RKO (cell line): ENCODE measurements around the gene AGFG1.

ENCODE experiments used
- DNase-seq: peaks from one replicate; pipeline ENCODE4 v3.0.0-alpha.2; 2016; ENCODE audit warnings: low spot score

Gene AGFG1

GRCh38 chr2:227461811-227462461 is 10.0 kb upstream of the AGFG1 start:
- DNase-seq = no peak

GRCh38 chr2:227462462-227462951 is 9.4 kb upstream of the AGFG1 start:
- no peak for DNase-seq

GRCh38 chr2:227462972-227463931 is 8.7 kb upstream of the AGFG1 start:
- DNase-seq = no peak

- DNase-seq = no peak
Observed at GRCh38 chr2:227464361-227464760, 7.6 kb upstream of the AGFG1 start.

- DNase-seq = no peak
Observed at GRCh38 chr2:227464851-227465250, 7.1 kb upstream of the AGFG1 start.

GRCh38 chr2:227466887-227467600 is 4.9 kb upstream of the AGFG1 start:
- no peak for DNase-seq

- no peak for DNase-seq
Observed at GRCh38 chr2:227471412-227471811, 544 bp upstream of the AGFG1 start.

- DNase-seq = peak; percentile 33
Observed at GRCh38 chr2:227472265-227473121, 537 bp downstream of the AGFG1 start.

- peak; percentile 7 for DNase-seq
Observed at GRCh38 chr2:227473122-227473461, 1.1 kb downstream of the AGFG1 start.

GRCh38 chr2:227473806-227474205 is 1.9 kb downstream of the AGFG1 start:
- DNase-seq = no peak

GRCh38 chr2:227474410-227474809 is 2.5 kb downstream of the AGFG1 start:
- DNase-seq = no peak

GRCh38 chr2:227477291-227477690 is 5.3 kb downstream of the AGFG1 start:
- no peak for DNase-seq

GRCh38 chr2:227479865-227480475 is 8.0 kb downstream of the AGFG1 start:
- DNase-seq = no peak

- no peak for DNase-seq
Observed at GRCh38 chr2:227480528-227480927, 8.6 kb downstream of the AGFG1 start.

GRCh38 chr2:227482638-227483340 is 10.8 kb downstream of the AGFG1 start:
- DNase-seq = no peak

GRCh38 chr2:227485429-227485828 is 13.5 kb downstream of the AGFG1 start:
- DNase-seq = no peak

- no peak for DNase-seq
Observed at GRCh38 chr2:227486688-227487087, 14.7 kb downstream of the AGFG1 start.

GRCh38 chr2:227488045-227488444 is 16.1 kb downstream of the AGFG1 start:
- DNase-seq = no peak

GRCh38 chr2:227491386-227491785 is 19.4 kb downstream of the AGFG1 start:
- no peak for DNase-seq

GRCh38 chr2:227493524-227493923 is 21.6 kb downstream of the AGFG1 start:
- no peak for DNase-seq

GRCh38 chr2:227497158-227497557 is 25.2 kb downstream of the AGFG1 start:
- no peak for DNase-seq
